UCSD-AML1 (cell line): ENCODE data around the gene CORO7.

Experiments used
- DNase-seq: peaks from one replicate; lab custom pipeline; 2025; ENCODE audit not compliant: unreplicated experiment; lab: John Stamatoyannopoulos, UW

The CORO7 gene

GRCh38 chr16:4324492-4325252 lies 91.7 kb downstream of the CORO7 start:
- no peak for DNase-seq

GRCh38 chr16:4323845-4324488 lies 92.4 kb downstream of the CORO7 start:
- no peak for DNase-seq

GRCh38 chr16:4323071-4323844 lies 93.1 kb downstream of the CORO7 start:
- DNase-seq: no peak

GRCh38 chr16:4322121-4323052 lies 94.0 kb downstream of the CORO7 start:
- DNase-seq: no peak

- no peak for DNase-seq
Observed at GRCh38 chr16:4321286-4322120, 94.9 kb downstream of the CORO7 start.

GRCh38 chr16:4320571-4321137 lies 95.7 kb downstream of the CORO7 start:
- no peak for DNase-seq

GRCh38 chr16:4319454-4320421 lies 96.7 kb downstream of the CORO7 start:
- no peak for DNase-seq

- no peak for DNase-seq
Observed at GRCh38 chr16:4318967-4319366, 97.4 kb downstream of the CORO7 start.

- DNase-seq: no peak
Observed at GRCh38 chr16:4318451-4318910, 97.9 kb downstream of the CORO7 start.

GRCh38 chr16:4317532-4318450 lies 98.6 kb downstream of the CORO7 start:
- no peak for DNase-seq

- no peak for DNase-seq
Observed at GRCh38 chr16:4316864-4317531, 99.4 kb downstream of the CORO7 start.

- DNase-seq: no peak
Observed at GRCh38 chr16:4316108-4316863, 100.1 kb downstream of the CORO7 start.

- no peak for DNase-seq
Observed at GRCh38 chr16:4315186-4316107, 100.9 kb downstream of the CORO7 start, which contains the start of gene GLIS2. GLIS2 (plus strand) TSS chr16:4316067; CDS start chr16:4332281, 16,214 bp downstream.

- DNase-seq: no peak
Observed at GRCh38 chr16:4314532-4315185, 101.7 kb downstream of the CORO7 start.
